H9 (cell line): ENCODE results near the gene C2orf81. TPM values are rescaled to one million over a fixed set of nuclear protein-coding genes. Genes with fewer than 3 reads are reported as not detected.

ENCODE experiments used
- DNase-seq: peaks from one replicate; pipeline ENCODE4 v3.0.0-alpha.2; 2017
- H2AFZ ChIP-seq: one replicate; pipeline ENCODE4 v1.6.1; 2013; ENCODE audit warnings: mild to moderate bottlenecking, low read length, control low read depth, moderate library complexity
- H2AK5ac ChIP-seq: 2 replicates; pipeline ENCODE4 v1.6.1; 2013; ENCODE audit warnings: low read length, control low read depth, mixed read lengths; ENCODE audit not compliant: insufficient read length
- H2BK120ac ChIP-seq: one replicate; pipeline ENCODE4 v1.6.1; 2013; ENCODE audit warnings: low read depth, mild to moderate bottlenecking, low read length, control low read depth, inconsistent platforms; ENCODE audit not compliant: poor library complexity, severe bottlenecking
- H2BK12ac ChIP-seq: 2 replicates; pipeline ENCODE4 v1.6.1; 2013; ENCODE audit warnings: low read length, control low read depth, mixed read lengths, low read depth; ENCODE audit not compliant: insufficient read length
- H2BK15ac ChIP-seq: 2 replicates; pipeline ENCODE4 v1.6.1; 2013; ENCODE audit warnings: low read depth, low read length, control low read depth
- H2BK20ac ChIP-seq: one replicate; pipeline ENCODE4 v1.6.1; 2013; ENCODE audit warnings: low read depth, mild to moderate bottlenecking, low read length, control low read depth, inconsistent platforms; ENCODE audit not compliant: poor library complexity, severe bottlenecking
- H2BK5ac ChIP-seq: 2 replicates; pipeline ENCODE4 v1.6.1; 2013; ENCODE audit warnings: low read length, control low read depth, mixed read lengths; ENCODE audit not compliant: insufficient read length
- H3K14ac ChIP-seq: 2 replicates; pipeline ENCODE4 v1.6.1; 2013; ENCODE audit warnings: low read length, control low read depth; ENCODE audit not compliant: insufficient read depth
- H3K18ac ChIP-seq: 2 replicates; pipeline ENCODE4 v1.6.1; 2013; ENCODE audit warnings: low read depth, mild to moderate bottlenecking, mixed read lengths, low read length, control low read depth; ENCODE audit not compliant: insufficient read length
- H3K23ac ChIP-seq: 2 replicates; pipeline ENCODE4 v1.6.1; 2013; ENCODE audit warnings: low read length, control low read depth, mixed read lengths, low read depth; ENCODE audit not compliant: insufficient read length
- H3K23me2 ChIP-seq: 2 replicates; pipeline ENCODE4 v1.6.1; 2013; ENCODE audit warnings: low read depth, mild to moderate bottlenecking, mixed read lengths, low read length, control low read depth; ENCODE audit not compliant: insufficient read length, poor library complexity, severe bottlenecking
- H3K27ac ChIP-seq: 2 replicates; pipeline ENCODE4 v1.5.1; 2013; ENCODE audit warnings: low read length, control low read depth, mixed read lengths, low read depth; ENCODE audit not compliant: insufficient read length
- H3K27me3 ChIP-seq: 2 replicates; pipeline ENCODE4 v1.6.1; 2013; ENCODE audit warnings: low read length, control low read depth, inconsistent platforms; ENCODE audit not compliant: insufficient read depth
- H3K4ac ChIP-seq: 2 replicates; pipeline ENCODE4 v1.6.1; 2013; ENCODE audit warnings: low read depth, mild to moderate bottlenecking, control low read depth, inconsistent platforms, low read length, moderate library complexity
- H3K4me1 ChIP-seq: 2 replicates; pipeline ENCODE4 v1.6.1; 2013; ENCODE audit warnings: low read length, control low read depth, inconsistent platforms; ENCODE audit not compliant: insufficient read depth
- H3K4me2 ChIP-seq: 2 replicates; pipeline ENCODE4 v1.6.1; 2013; ENCODE audit warnings: low read length, control low read depth, mixed read lengths; ENCODE audit not compliant: insufficient read length, insufficient read depth
- H3K56ac ChIP-seq: 2 replicates; pipeline ENCODE4 v1.6.1; 2013; ENCODE audit warnings: low read depth, mild to moderate bottlenecking, mixed read lengths, low read length, control low read depth; ENCODE audit not compliant: insufficient read length
- H3K79me1 ChIP-seq: 2 replicates; pipeline ENCODE4 v1.6.1; 2013; ENCODE audit warnings: low read depth, mild to moderate bottlenecking, moderate library complexity, low read length, control low read depth, inconsistent platforms; ENCODE audit not compliant: insufficient read depth, poor library complexity, severe bottlenecking
- H3K79me2 ChIP-seq: 2 replicates; pipeline ENCODE4 v1.6.1; 2013; ENCODE audit warnings: low read length, control low read depth, inconsistent platforms; ENCODE audit not compliant: insufficient read depth
- H3K9ac ChIP-seq: 2 replicates; pipeline ENCODE4 v1.6.1; 2013; ENCODE audit warnings: low read length, control low read depth, mixed read lengths; ENCODE audit not compliant: insufficient read length; ENCODE audit errors: extremely low read depth
- H3K9me3 ChIP-seq: one replicate; pipeline ENCODE4 v1.6.1; 2013; ENCODE audit warnings: low read depth, low read length, inconsistent platforms; ENCODE audit not compliant: control insufficient read depth
- H3T11ph ChIP-seq: one replicate; pipeline ENCODE4 v1.6.1; 2013; ENCODE audit warnings: mild to moderate bottlenecking, low read length, control low read depth, inconsistent platforms
- H4K20me1 ChIP-seq: one replicate; pipeline ENCODE4 v1.6.1; 2013; ENCODE audit not compliant: control insufficient read depth, insufficient read length, insufficient read depth
- H4K5ac ChIP-seq: 2 replicates; pipeline ENCODE4 v1.6.1; 2013; ENCODE audit warnings: low read depth, mild to moderate bottlenecking, mixed read lengths, low read length, control low read depth; ENCODE audit not compliant: insufficient read length
- H4K8ac ChIP-seq: replicated peaks from 2 replicates; pipeline ENCODE4 v1.6.1; 2013; ENCODE audit warnings: low read length, control low read depth, mixed read lengths, low read depth; ENCODE audit not compliant: insufficient read length
- H4K91ac ChIP-seq: 2 replicates; pipeline ENCODE4 v1.6.1; 2013; ENCODE audit warnings: low read depth, mild to moderate bottlenecking, moderate library complexity, mixed read lengths, low read length, control low read depth; ENCODE audit not compliant: insufficient read length
- H3K27ac Mint-ChIP-seq, 3 experiments: 2 replicates in 2 of 3; 3 replicates in 1 of 3; pipeline ENCODE4 v1.8.0; 2020 to 2021; ENCODE audit warnings: mixed read lengths in 3 of 3, mild to moderate bottlenecking in 1 of 3, moderate library complexity in 1 of 3
- H3K27me3 Mint-ChIP-seq: 2 replicates; pipeline ENCODE4 v1.8.0; 2021; ENCODE audit warnings: low read depth, mild to moderate bottlenecking, moderate library complexity, mixed read lengths
- H3K36me3 Mint-ChIP-seq, 3 experiments: 2 replicates in 2 of 3; 3 replicates in 1 of 3; pipeline ENCODE4 v1.8.0; 2020 to 2021; ENCODE audit warnings: low read depth in 3 of 3, mixed read lengths in 3 of 3; ENCODE audit not compliant: insufficient read depth in 1 of 3
- H3K4me1 Mint-ChIP-seq, 2 experiments: 2 replicates each; pipeline ENCODE4 v1.8.0; 2020; ENCODE audit warnings: mixed read lengths in 2 of 2
- H3K4me3 Mint-ChIP-seq, 2 experiments: 2 replicates in 1 of 2; 3 replicates in 1 of 2; pipeline ENCODE4 v1.8.0; 2020 to 2021; ENCODE audit warnings: mild to moderate bottlenecking in 2 of 2, mixed read lengths in 2 of 2, moderate library complexity in 1 of 2
- H3K9me3 Mint-ChIP-seq, 2 experiments: 2 replicates in 1 of 2; 3 replicates in 1 of 2; pipeline ENCODE4 v1.8.0; 2020; ENCODE audit warnings: mild to moderate bottlenecking in 2 of 2, mixed read lengths in 2 of 2, moderate library complexity in 1 of 2
- CTCF ChIP-seq: fragments of 200-600 bp; sonication (generic); conservative IDR thresholded peaks from 3 replicates; pipeline ENCODE4 v1.8.0; 2021; ENCODE audit warnings: antibody characterized with exemption, mild to moderate bottlenecking
- WGBS: extraction: QIAGEN DNeasy Blood & Tissue Kit; methylation state at CpG from one replicate; pipeline ENCODE4 v1.1.7; 2013; ENCODE audit warnings: missing lambda C conversion rate, low lambda C conversion rate, mixed read lengths; ENCODE audit not compliant: insufficient read length; ENCODE audit errors: extremely low coverage; 5-methylcytosine and 5-hydroxymethylcytosine counted together
- total RNA-seq: library from RNA; stranded (reverse); gene quantifications from 2 replicates; pipeline ENCODE4 v1.2.1, GENCODE V29; 2021

C2orf81 gene
- total RNA-seq, 1 experiment from 2014 or later: 3.5 TPM

DNA sequence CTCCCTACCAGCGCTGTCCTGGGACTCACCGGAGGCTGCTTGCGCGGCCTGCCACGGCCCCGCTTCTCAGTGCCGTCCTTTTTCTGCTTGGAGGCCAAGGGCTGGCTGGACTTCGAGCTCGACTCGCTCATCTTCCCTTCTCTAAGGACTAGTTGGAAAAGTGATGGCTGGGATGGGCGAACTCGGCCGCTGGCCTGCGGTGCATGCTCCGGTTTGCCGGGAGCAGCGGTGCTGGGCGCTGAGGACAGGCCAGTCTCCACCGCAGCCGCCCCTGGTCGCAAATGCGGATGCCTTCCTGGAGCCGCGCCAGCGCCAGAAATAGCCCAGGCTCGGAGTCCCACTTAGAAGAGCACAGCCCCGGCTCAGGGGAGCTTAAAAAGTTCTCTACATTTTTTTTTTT lies 3.1 kb downstream of the C2orf81 start:
- H3T11ph ChIP-seq: no peak overlapping the region
- H3K4me1 ChIP-seq: no peaks in the 10 kb centered on the region
- WGBS: no CpG with 5 or more reads among the region's 27 CpGs
- Mint-ChIP-seq H3K4me3 (no peak overlapping the region), H3K27me3 (peaks cover 35% of the 10 kb centered on the region), H3K27ac (no peak overlapping the region), H3K4me1 (peaks cover 8 to 25% of the 10 kb centered on the region in 2 experiments), H3K36me3 (peaks cover 0 to 7% (median 0%) of the 10 kb centered on the region in 3 experiments; a peak in 6 of 7 replicates), H3K9me3 (no peaks in the 10 kb centered on the region; a peak in 1 of 5 replicates)
- H2BK12ac ChIP-seq: no peak overlapping the region
- H2BK15ac ChIP-seq: no peak overlapping the region
- no peaks in the 10 kb centered on the region for H3K79me2 ChIP-seq
- H2AFZ ChIP-seq: no peak overlapping the region
- no peak overlapping the region for H3K9ac ChIP-seq
- no peaks in the 10 kb centered on the region for H3K9me3 ChIP-seq
- no peak overlapping the region for H2BK5ac ChIP-seq
- H4K5ac ChIP-seq: no peak overlapping the region
- no peak overlapping the region for H3K23ac ChIP-seq
- no peak overlapping the region for H3K27ac ChIP-seq
- no peak overlapping the region for H2BK120ac ChIP-seq
- no peak overlapping the region for H3K4me2 ChIP-seq
- no peaks in the 10 kb centered on the region for H3K79me1 ChIP-seq
- no peaks in the 10 kb centered on the region for H3K27me3 ChIP-seq
- no peak for TF ChIP-seq CTCF
- no peak overlapping the region for H2BK20ac ChIP-seq
- no peak for DNase-seq
- H2AK5ac ChIP-seq: no peak overlapping the region
- H3K18ac ChIP-seq: no peak overlapping the region
- no peak overlapping the region for H3K4ac ChIP-seq
- no peak overlapping the region for H4K91ac ChIP-seq
- no peaks in the 10 kb centered on the region for H4K20me1 ChIP-seq
- no peak overlapping the region for H3K14ac ChIP-seq
- peaks cover 9% of the 10 kb centered on the region for H3K23me2 ChIP-seq
- no peak overlapping the region for H3K56ac ChIP-seq
- no peak overlapping the region for H4K8ac ChIP-seq
